ENCODE results near the gene FNDC11. TPM values are rescaled to one million over a fixed set of nuclear protein-coding genes. Genes with fewer than 3 reads are reported as not detected.

The FNDC11 gene
- total RNA-seq, 4 donors from 2014 or later: not detected

DNA sequence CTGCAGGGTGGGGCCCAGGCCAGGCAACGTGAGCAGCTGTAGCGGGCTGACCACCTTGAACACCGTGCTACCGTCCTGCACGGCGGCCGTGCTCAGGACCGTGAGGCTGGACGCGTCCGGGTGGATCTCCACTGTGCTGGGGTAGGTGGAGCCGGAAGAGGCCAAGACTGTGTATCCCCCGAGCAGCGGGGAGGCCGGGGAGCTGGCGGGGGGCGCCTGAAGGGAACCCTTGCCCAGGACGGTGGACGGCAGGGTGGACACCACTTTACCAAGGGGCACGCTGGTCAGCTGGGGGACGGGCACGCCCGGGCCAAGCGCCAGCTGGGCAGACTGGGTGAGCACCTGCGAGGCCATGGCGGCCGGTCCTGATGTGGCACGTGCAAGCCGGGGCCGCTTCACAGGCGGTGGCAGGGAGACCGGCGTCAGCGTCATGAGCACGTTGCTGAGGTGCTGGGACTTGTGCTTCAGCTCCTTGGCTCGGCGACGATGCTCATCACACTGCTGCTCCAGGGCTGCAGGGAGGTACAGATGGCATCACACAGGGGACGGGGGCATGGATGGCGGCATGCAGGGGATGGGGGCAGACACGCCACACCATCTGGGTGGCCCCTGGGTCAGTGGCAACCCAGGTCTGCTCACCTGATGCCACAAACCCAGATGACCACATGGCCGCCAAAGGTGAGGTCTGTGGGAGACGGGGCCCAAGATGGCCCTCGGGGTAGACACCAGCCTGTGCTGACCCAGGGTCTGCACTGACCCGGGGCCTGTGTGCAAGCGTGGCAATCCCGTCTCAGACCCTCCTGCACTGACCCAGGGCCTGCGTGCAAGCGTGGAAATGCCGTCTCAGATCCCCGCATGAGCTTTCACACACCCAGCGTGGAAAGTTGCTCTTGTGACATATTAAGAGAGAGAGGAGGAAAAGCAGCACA is 36.5 kb downstream of the FNDC11 start:
- H3K4me3 ChIP-seq: no peak overlapping the region
- H3K9me3 ChIP-seq: no peaks in the 10 kb centered on the region
- in situ Hi-C loops (cut with MboI; ENCODE audit: low pct_ligation_motif_present in 1 of 4, low pct_unique_long_range_greater_than_20kb in 1 of 4, low sequenced_read_pairs in 3 of 4) (no loop called here), intact Hi-C loops (cut with DNase I; ENCODE audit: low total_unique reads) (no loop called here)
- no peaks in the 10 kb centered on the region for H3K27me3 ChIP-seq
- H3K4me1 ChIP-seq: no peaks in the 10 kb centered on the region
- no peak overlapping the region for H3K27ac ChIP-seq
- WGBS, 2 donors (ENCODE audit: low coverage in 1 of 2): 78 to 91% methylated on average over 8 to 40 of the region's 52 CpGs
- TF ChIP-seq POLR2A (IDR thresholded peaks at IDR 0.05): no peak
- no peak for TF ChIP-seq CTCF (IDR thresholded peaks at IDR 0.05)
- TF ChIP-seq EP300 (IDR thresholded peaks at IDR 0.05; ENCODE audit: low read depth): no peak
- TF ChIP-seq POLR2AphosphoS5 (IDR thresholded peaks at IDR 0.05): no peak
- H3K36me3 ChIP-seq: peaks cover 0 to 18% (median 4%) of the 10 kb centered on the region in 4 donors
- DNase-seq: no peak

- 96 to 100% methylated on average over 1 to 4 of the region's 4 CpGs for WGBS, 2 donors (ENCODE audit: low coverage in 1 of 2)
- in situ Hi-C loops (cut with MboI; ENCODE audit: low pct_ligation_motif_present in 1 of 4, low pct_unique_long_range_greater_than_20kb in 1 of 4, low sequenced_read_pairs in 3 of 4): no loop called here
- H3K36me3 ChIP-seq: peaks cover 0 to 18% (median 4%) of the 10 kb centered on the region in 4 donors
These were observed 37.2 kb downstream of the FNDC11 start for GRCh38 chr20:63591147-63591533.

GRCh38 chr20:63591786-63592355 is 37.9 kb downstream of the FNDC11 start:
- peaks cover 0 to 18% (median 4%) of the 10 kb centered on the region in 4 donors for H3K36me3 ChIP-seq
- intact Hi-C loops (cut with DNase I; ENCODE audit: low total_unique reads): no loop called here

More at GRCh38 chr20:63591147-63591533, 37.2 kb downstream of the FNDC11 start:
- Histone ChIP-seq H3K4me1 (no peaks in the 10 kb centered on the region), H3K27ac (no peak overlapping the region), H3K27me3 (no peaks in the 10 kb centered on the region), H3K9me3 (no peaks in the 10 kb centered on the region), H3K4me3 (no peak overlapping the region)
- no peak for DNase-seq
- intact Hi-C loops (cut with DNase I; ENCODE audit: low total_unique reads): no loop called here
- TF ChIP-seq EP300 (IDR thresholded peaks at IDR 0.05; ENCODE audit: low read depth) (no peak), POLR2AphosphoS5 (IDR thresholded peaks at IDR 0.05) (no peak), CTCF (IDR thresholded peaks at IDR 0.05) (no peak), POLR2A (IDR thresholded peaks at IDR 0.05) (no peak)

More at GRCh38 chr20:63591786-63592355, 37.9 kb downstream of the FNDC11 start:
- Histone ChIP-seq H3K9me3 (no peaks in the 10 kb centered on the region), H3K27ac (no peak overlapping the region), H3K4me1 (no peaks in the 10 kb centered on the region), H3K4me3 (no peak overlapping the region), H3K27me3 (no peaks in the 10 kb centered on the region)
- no peak for DNase-seq
- 93% methylated on average over 28 of the region's 28 CpGs; no CpG with 5 or more reads in 1 of the 2 donors for WGBS, 2 donors (ENCODE audit: low coverage in 1 of 2)
- TF ChIP-seq POLR2AphosphoS5 (IDR thresholded peaks at IDR 0.05) (no peak), POLR2A (IDR thresholded peaks at IDR 0.05) (no peak), EP300 (IDR thresholded peaks at IDR 0.05; ENCODE audit: low read depth) (no peak), CTCF (IDR thresholded peaks at IDR 0.05) (no peak)
- in situ Hi-C loops (cut with MboI; ENCODE audit: low pct_ligation_motif_present in 1 of 4, low pct_unique_long_range_greater_than_20kb in 1 of 4, low sequenced_read_pairs in 3 of 4): no loop called here

Measured in transverse colon (tissue), 4 donors.